Inferior parietal cortex (tissue), 1 donor: ENCODE results near the gene FRMD4A.
"Not testable (repeated sequence)": the region's sequence is repeated elsewhere in the genome, so short reads cannot be mapped to it uniquely, and the experiment has no call there.

Experiments
- DNase-seq: peaks from one replicate; pipeline ENCODE4 v3.0.0-alpha.2; 2016; ENCODE audit errors: extremely low spot score

Gene FRMD4A

GRCh38 chr10:13788711-13789447, 541.8 kb downstream of the FRMD4A start:
- peak; percentile 47 for DNase-seq

- DNase-seq: no peak
Observed at GRCh38 chr10:13788320-13788600, 542.5 kb downstream of the FRMD4A start.

- DNase-seq: no peak
Observed at GRCh38 chr10:13787015-13787421, 543.7 kb downstream of the FRMD4A start.

- DNase-seq: no peak
Observed at GRCh38 chr10:13784067-13784466, 546.7 kb downstream of the FRMD4A start.

- DNase-seq: no peak
Observed at GRCh38 chr10:13779748-13780147, 551.0 kb downstream of the FRMD4A start.

- DNase-seq: not testable (repeated sequence)
Observed at GRCh38 chr10:13778693-13778960, 552.1 kb downstream of the FRMD4A start.

GRCh38 chr10:13776861-13777311, 553.8 kb downstream of the FRMD4A start:
- DNase-seq: no peak

- no peak for DNase-seq
Observed at GRCh38 chr10:13775786-13776775, 554.6 kb downstream of the FRMD4A start.

GRCh38 chr10:13774303-13774893, 556.3 kb downstream of the FRMD4A start:
- no peak for DNase-seq

GRCh38 chr10:13773496-13774170, 557.1 kb downstream of the FRMD4A start:
- no peak for DNase-seq

- DNase-seq: no peak
Observed at GRCh38 chr10:13773043-13773442, 557.7 kb downstream of the FRMD4A start.

- DNase-seq: no peak
Observed at GRCh38 chr10:13771992-13772391, 558.7 kb downstream of the FRMD4A start.

GRCh38 chr10:13770760-13771493, 559.8 kb downstream of the FRMD4A start:
- DNase-seq: no peak

GRCh38 chr10:13769946-13770345, 560.8 kb downstream of the FRMD4A start:
- DNase-seq: no peak

GRCh38 chr10:13767676-13768178, 563.0 kb downstream of the FRMD4A start:
- no peak for DNase-seq

GRCh38 chr10:13767148-13767547, 563.6 kb downstream of the FRMD4A start:
- DNase-seq: not testable (repeated sequence)

- DNase-seq: no peak
Observed at GRCh38 chr10:13765641-13766341, 564.9 kb downstream of the FRMD4A start.

- DNase-seq: no peak
Observed at GRCh38 chr10:13761490-13762091, 569.1 kb downstream of the FRMD4A start.

GRCh38 chr10:13759168-13759567, 571.6 kb downstream of the FRMD4A start:
- no peak for DNase-seq

- DNase-seq: no peak
Observed at GRCh38 chr10:13758756-13759155, 572.0 kb downstream of the FRMD4A start.
